ENCODE results near the gene TMEM198.

TMEM198 gene

DNA sequence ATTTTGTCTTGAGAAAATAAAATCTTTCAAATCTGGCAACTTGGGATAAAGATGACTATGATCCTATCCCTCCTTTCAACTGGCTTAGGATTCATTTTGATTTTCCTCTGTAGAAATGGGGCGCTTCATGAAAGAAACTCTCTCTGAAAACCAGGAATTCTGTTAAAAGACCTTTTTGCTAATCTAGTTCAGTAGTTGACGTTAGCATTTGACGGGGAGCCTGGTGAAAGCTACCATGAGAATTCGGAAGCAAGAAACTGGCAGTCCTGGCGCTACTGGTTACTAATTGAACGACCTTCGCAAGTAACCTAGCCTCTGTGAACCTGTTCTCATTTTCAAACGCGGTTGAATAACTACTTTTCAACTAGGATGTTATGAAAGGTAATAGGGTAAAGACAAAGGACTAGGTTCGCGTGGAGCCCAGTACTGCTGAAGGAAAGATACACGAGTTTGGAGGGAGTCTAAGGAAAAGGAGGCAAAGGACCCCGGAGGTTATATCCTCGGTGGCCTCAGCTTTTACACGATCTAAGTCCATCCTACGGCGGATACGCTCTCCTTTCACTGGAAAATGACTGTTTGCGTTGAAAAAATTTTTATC is 53.2 kb downstream of the TMEM198 start:
- peak overlapping the region; percentile 58 for H3K4me3 ChIP-seq (IDR thresholded peaks at IDR 0.05; ENCODE audit: insufficient read depth, low read depth, low read length)

DNA sequence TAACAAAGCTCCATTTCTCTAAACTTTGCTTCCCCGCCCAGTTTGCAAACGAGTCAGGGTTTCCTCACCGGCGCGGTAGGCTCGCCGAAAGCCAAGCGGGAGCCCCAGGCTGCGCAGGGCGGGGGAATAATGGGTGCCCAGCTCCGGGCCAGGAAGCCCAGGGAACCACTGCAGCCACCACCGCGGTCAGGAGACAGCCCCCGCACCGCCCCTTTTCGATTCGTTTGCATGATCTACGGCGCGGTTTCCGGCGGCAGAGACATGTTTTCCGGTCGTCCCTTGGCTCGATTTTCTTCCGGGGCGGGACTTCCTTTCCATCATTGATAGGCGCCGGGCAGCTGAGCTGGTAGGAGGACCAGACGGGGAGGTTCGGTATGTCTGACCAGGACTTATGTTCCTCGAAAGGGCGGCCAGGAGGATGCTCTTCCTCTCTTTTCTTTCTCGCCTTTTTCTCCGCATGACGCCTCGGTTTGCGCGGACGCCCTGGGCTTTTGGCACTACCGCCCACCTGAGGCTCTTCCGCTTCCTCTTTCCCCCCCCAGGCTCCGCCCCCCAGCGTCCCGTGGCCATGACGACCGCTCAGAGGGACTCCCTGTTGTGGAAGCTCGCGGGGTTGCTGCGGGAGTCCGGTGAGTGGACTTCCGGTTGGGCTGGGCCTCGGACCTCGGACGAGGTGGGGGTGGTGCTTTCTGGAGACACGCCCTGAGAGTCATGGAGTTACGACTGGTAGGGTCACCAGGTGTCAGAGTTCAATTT is 53.9 kb downstream of the TMEM198 start, which contains the start of gene STK11IP:
Gene STK11IP (plus strand): TSS at position 306 of the 756 bp plus-strand sequence. CDS start 263 bp downstream, at position 569.
- Histone ChIP-seq H3K4me3 (IDR thresholded peaks at IDR 0.05; ENCODE audit: insufficient read depth, low read depth, low read length) (peak within 1 kb of the TSS; percentile 81), H3K79me2 (ENCODE audit: insufficient read depth, low read depth) (no peaks in the 10 kb centered on the region), H3K9ac (peak within 1 kb of the TSS; percentile 38; the same call in 1 of the 2 replicates), H2AFZ (ENCODE audit: low read depth) (peak within 1 kb of the TSS; percentile 92), H3K4me2 (peak within 1 kb of the TSS; percentile 87), H3K27me3 (ENCODE audit: insufficient read depth, low read depth) (no peaks in the 10 kb centered on the region), H3K36me3 (ENCODE audit: insufficient read depth) (no peaks in the 10 kb centered on the region), H3K27ac (peak within 1 kb of the TSS; percentile 48; the same call in 1 of the 2 replicates), H4K20me1 (ENCODE audit: insufficient read depth) (no peaks in the 10 kb centered on the region), H3K4me1 (ENCODE audit: low read depth, poor library complexity, severe bottlenecking) (peaks cover 11% of the 10 kb centered on the region)
- TF ChIP-seq, protein P1, sequence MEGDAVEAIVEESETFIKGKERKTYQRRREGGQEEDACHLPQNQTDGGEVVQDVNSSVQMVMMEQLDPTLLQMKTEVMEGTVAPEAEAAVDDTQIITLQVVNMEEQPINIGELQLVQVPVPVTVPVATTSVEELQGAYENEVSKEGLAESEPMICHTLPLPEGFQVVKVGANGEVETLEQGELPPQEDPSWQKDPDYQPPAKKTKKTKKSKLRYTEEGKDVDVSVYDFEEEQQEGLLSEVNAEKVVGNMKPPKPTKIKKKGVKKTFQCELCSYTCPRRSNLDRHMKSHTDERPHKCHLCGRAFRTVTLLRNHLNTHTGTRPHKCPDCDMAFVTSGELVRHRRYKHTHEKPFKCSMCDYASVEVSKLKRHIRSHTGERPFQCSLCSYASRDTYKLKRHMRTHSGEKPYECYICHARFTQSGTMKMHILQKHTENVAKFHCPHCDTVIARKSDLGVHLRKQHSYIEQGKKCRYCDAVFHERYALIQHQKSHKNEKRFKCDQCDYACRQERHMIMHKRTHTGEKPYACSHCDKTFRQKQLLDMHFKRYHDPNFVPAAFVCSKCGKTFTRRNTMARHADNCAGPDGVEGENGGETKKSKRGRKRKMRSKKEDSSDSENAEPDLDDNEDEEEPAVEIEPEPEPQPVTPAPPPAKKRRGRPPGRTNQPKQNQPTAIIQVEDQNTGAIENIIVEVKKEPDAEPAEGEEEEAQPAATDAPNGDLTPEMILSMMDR (conservative IDR thresholded peaks at IDR 0.05; ENCODE audit: low read depth, low read length): no peak

More for the DNA sequence above, 53.2 kb downstream of the TMEM198 start:
- peak overlapping the region; percentile 48; the same call in 1 of the 2 replicates for H3K27ac ChIP-seq
- peak overlapping the region; percentile 92 for H2AFZ ChIP-seq (ENCODE audit: low read depth)
- no peaks in the 10 kb centered on the region for H3K27me3 ChIP-seq (ENCODE audit: insufficient read depth, low read depth)
- TF ChIP-seq, protein P1 (conservative IDR thresholded peaks at IDR 0.05; ENCODE audit: low read depth, low read length): no peak
- peaks cover 11% of the 10 kb centered on the region for H3K4me1 ChIP-seq (ENCODE audit: low read depth, poor library complexity, severe bottlenecking)
- peak overlapping the region; percentile 87 for H3K4me2 ChIP-seq
- no peaks in the 10 kb centered on the region for H3K36me3 ChIP-seq (ENCODE audit: insufficient read depth)
- H3K79me2 ChIP-seq (ENCODE audit: insufficient read depth, low read depth): no peaks in the 10 kb centered on the region
- H3K9ac ChIP-seq: peak overlapping the region; percentile 38; the same call in 1 of the 2 replicates
- no peaks in the 10 kb centered on the region for H4K20me1 ChIP-seq (ENCODE audit: insufficient read depth)

DNA sequence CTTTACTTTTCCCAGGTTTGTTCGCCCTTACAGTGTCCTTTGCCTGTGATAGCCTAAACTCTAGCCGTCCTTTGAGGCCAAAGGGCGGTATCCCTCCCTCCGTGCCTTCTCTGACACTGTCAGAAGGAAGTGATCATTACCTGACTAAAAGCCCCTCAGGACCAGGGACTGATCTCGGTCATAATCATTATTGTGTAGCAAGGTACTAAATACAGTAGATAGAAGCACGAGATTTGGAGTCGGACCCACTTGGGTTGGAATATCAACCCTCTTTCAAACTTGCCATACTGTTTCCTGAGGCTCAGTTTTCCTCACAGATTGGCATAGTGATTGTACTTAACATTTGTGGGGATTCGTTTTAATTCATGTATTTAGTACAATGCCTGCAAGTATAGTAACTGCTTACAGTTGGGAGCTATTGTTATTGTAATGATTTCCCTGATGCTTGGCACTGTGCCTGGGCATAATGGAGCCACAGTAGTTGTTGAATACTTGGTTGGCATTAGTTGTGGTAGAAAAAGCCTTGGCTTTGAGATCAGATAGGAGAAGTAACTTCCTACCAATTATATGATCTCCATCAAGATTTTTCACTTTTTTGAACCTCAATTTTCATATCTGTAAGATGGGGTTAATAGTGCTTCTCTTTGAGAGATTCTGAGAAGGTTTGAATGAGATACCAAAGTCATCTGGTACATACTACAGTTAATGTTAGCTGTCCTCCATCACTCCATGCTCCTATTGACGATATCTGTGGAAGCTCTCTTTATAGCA is 54.7 kb downstream of the TMEM198 start:
- Histone ChIP-seq H3K27ac (no peak overlapping the region), H2AFZ (ENCODE audit: low read depth) (peak overlapping the region; percentile 92), H3K4me2 (peak overlapping the region; percentile 87), H3K27me3 (ENCODE audit: insufficient read depth, low read depth) (no peaks in the 10 kb centered on the region), H3K9ac (peak overlapping the region; percentile 21; the same call in 1 of the 2 replicates), H4K20me1 (ENCODE audit: insufficient read depth) (no peaks in the 10 kb centered on the region), H3K4me3 (IDR thresholded peaks at IDR 0.05; ENCODE audit: insufficient read depth, low read depth, low read length) (peak overlapping the region; percentile 81), H3K4me1 (ENCODE audit: low read depth, poor library complexity, severe bottlenecking) (peaks cover 11% of the 10 kb centered on the region), H3K79me2 (ENCODE audit: insufficient read depth, low read depth) (no peaks in the 10 kb centered on the region), H3K36me3 (ENCODE audit: insufficient read depth) (no peaks in the 10 kb centered on the region)
- TF ChIP-seq, protein P1 (conservative IDR thresholded peaks at IDR 0.05; ENCODE audit: low read depth, low read length): no peak

Measured in KMS-11 (cell line).